SK-N-SH treated with all-trans-retinoic acid at 6 μM for 48 hours (cell line): ENCODE measurements around the gene FCN3.
A peak's percentile ranks its signal among the peaks of the same experiment; 100 is the strongest.

Experiments used
- ATAC-seq: fragments of 200-7000 bp; cut with Tn5 transposase; 3 replicates; pipeline ENCODE4 v1.9.1; 2020; ENCODE audit warnings: mild to moderate bottlenecking, moderate library complexity
- CREB5 ChIP-seq: fragments of 250-450 bp; sonication (Bioruptor Pico); IDR thresholded peaks from 2 replicates; pipeline ENCODE4 v1.5.1; 2020; ENCODE audit warnings: low read depth, mild to moderate bottlenecking, moderate library complexity
- CSDC2 ChIP-seq: fragments of 250-450 bp; sonication (Bioruptor Pico); IDR thresholded peaks from 2 replicates; pipeline ENCODE4 v1.5.0; 2020; ENCODE audit warnings: mild to moderate bottlenecking, moderate library complexity
- ESRRG ChIP-seq: fragments of 250-450 bp; sonication (Bioruptor Pico); IDR thresholded peaks from 2 replicates; pipeline ENCODE4 v1.6.1; 2021; ENCODE audit warnings: mild to moderate bottlenecking
- GLIS3 ChIP-seq: fragments of 250-450 bp; sonication (Bioruptor Pico); IDR thresholded peaks from 2 replicates; pipeline ENCODE4 v1.5.0; 2020; ENCODE audit warnings: mild to moderate bottlenecking, moderate library complexity
- ISL1 ChIP-seq: fragments of 250-450 bp; sonication (Bioruptor Pico); IDR thresholded peaks from 2 replicates; pipeline ENCODE4 v2.1.2; 2022; ENCODE audit warnings: mild to moderate bottlenecking, moderate library complexity
- OSR1 ChIP-seq: fragments of 250-450 bp; sonication (Bioruptor Pico); IDR thresholded peaks from 2 replicates; pipeline ENCODE4 v1.8.0; 2022; ENCODE audit warnings: moderate library complexity, mild to moderate bottlenecking, inconsistent platforms
- POU6F1 ChIP-seq: fragments of 250-450 bp; sonication (Bioruptor Pico); IDR thresholded peaks from 2 replicates; pipeline ENCODE4 v1.8.0; 2021; ENCODE audit warnings: low read depth, mild to moderate bottlenecking, moderate library complexity, borderline replicate concordance
- PPARA ChIP-seq: fragments of 250-450 bp; sonication (Bioruptor Pico); IDR thresholded peaks from 2 replicates; pipeline ENCODE4 v1.5.0; 2020; ENCODE audit warnings: mild to moderate bottlenecking, borderline replicate concordance
- RARB ChIP-seq: fragments of 250-450 bp; sonication (Bioruptor Pico); IDR thresholded peaks from 2 replicates; pipeline ENCODE4 v1.8.0; 2021; ENCODE audit warnings: mild to moderate bottlenecking, moderate library complexity
- SNAI2 ChIP-seq: fragments of 250-450 bp; sonication (Bioruptor Pico); IDR thresholded peaks from 2 replicates; pipeline ENCODE4 v1.5.0; 2020; ENCODE audit warnings: mild to moderate bottlenecking, moderate library complexity
- TCF4 ChIP-seq: fragments of 250-450 bp; sonication (Bioruptor Pico); IDR thresholded peaks from 2 replicates; pipeline ENCODE4 v1.8.0; 2021; ENCODE audit warnings: mild to moderate bottlenecking, moderate library complexity, borderline replicate concordance
- TOX ChIP-seq: fragments of 250-450 bp; sonication (Bioruptor Pico); IDR thresholded peaks from 2 replicates; pipeline ENCODE4 v1.8.0; 2021; ENCODE audit warnings: mild to moderate bottlenecking, moderate library complexity, borderline replicate concordance
- ZC3H10 ChIP-seq: fragments of 250-450 bp; sonication (Bioruptor Pico); IDR thresholded peaks from 2 replicates; pipeline ENCODE4 v1.5.1; 2021; ENCODE audit warnings: mild to moderate bottlenecking, moderate library complexity
- ZFP30 ChIP-seq: fragments of 450-650 bp; formaldehyde crosslinking; IDR thresholded peaks from 2 replicates; pipeline ENCODE4 v1.5.0; 2022; ENCODE audit warnings: mild to moderate bottlenecking, moderate library complexity
- ZNF565 ChIP-seq: fragments of 450-650 bp; formaldehyde crosslinking; conservative IDR thresholded peaks from 2 replicates; pipeline ENCODE4 v1.5.0; 2020; ENCODE audit warnings: low read depth, mild to moderate bottlenecking, moderate library complexity
- ZNF70 ChIP-seq: fragments of 450-650 bp; formaldehyde crosslinking; IDR thresholded peaks from 2 replicates; pipeline ENCODE4 v1.5.0; 2020; ENCODE audit warnings: mild to moderate bottlenecking, moderate library complexity
- ZNF8 ChIP-seq: fragments of 450-650 bp; formaldehyde crosslinking; IDR thresholded peaks from 2 replicates; pipeline ENCODE4 v1.5.0; 2020; ENCODE audit warnings: mild to moderate bottlenecking, moderate library complexity
- TF ChIP-seq, protein P1 (sequence below): fragments of 250-450 bp; sonication (Bioruptor Pico); IDR thresholded peaks from 2 replicates; pipeline ENCODE4 v1.5.1; 2021; ENCODE audit warnings: mild to moderate bottlenecking, moderate library complexity
- TF ChIP-seq, protein P2 (sequence below): fragments of 250-450 bp; sonication (Bioruptor Pico); IDR thresholded peaks from 2 replicates; pipeline ENCODE4 v1.8.0; 2020; ENCODE audit warnings: mild to moderate bottlenecking, moderate library complexity, borderline replicate concordance
- TF ChIP-seq, protein P3 (sequence below): fragments of 250-450 bp; sonication (Bioruptor Pico); IDR thresholded peaks from 2 replicates; pipeline ENCODE4 v1.5.0; 2020; ENCODE audit warnings: mild to moderate bottlenecking, moderate library complexity

FCN3 gene

GRCh38 chr1:27418326-27419185, 43.9 kb upstream of the FCN3 start:
- TF ChIP-seq PPARA (CRISPR knock-in tag) (no peak), TCF4 (CRISPR knock-in tag) (no peak), ESRRG (CRISPR knock-in tag) (no peak), POU6F1 (CRISPR knock-in tag) (no peak), CREB5 (CRISPR knock-in tag) (no peak), ZNF70 (CRISPR knock-in tag) (no peak)
- TF ChIP-seq, protein P1, sequence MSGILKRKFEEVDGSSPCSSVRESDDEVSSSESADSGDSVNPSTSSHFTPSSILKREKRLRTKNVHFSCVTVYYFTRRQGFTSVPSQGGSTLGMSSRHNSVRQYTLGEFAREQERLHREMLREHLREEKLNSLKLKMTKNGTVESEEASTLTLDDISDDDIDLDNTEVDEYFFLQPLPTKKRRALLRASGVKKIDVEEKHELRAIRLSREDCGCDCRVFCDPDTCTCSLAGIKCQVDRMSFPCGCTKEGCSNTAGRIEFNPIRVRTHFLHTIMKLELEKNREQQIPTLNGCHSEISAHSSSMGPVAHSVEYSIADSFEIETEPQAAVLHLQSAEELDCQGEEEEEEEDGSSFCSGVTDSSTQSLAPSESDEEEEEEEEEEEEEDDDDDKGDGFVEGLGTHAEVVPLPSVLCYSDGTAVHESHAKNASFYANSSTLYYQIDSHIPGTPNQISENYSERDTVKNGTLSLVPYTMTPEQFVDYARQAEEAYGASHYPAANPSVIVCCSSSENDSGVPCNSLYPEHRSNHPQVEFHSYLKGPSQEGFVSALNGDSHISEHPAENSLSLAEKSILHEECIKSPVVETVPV (CRISPR knock-in tag) = no peak
- ATAC-seq = peak; percentile 90

DNA sequence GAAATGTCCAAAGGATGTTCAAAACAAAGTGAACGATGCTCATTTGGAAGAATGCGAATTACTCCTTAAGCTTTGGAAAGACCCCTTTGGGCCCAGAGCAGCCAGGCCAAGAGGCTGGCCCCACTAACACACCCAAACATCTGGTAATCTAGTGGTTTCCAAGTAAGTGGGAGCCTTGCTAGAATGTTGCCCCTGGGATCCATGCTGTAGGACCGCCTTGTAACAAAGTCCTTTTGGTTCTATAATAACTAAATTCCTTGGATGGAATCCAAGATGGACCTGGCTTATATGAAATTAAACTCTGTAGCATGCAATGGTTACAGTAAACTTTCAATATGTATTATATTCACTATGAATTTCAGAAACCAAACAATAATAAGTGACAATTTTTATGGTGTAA, 43.1 kb upstream of the FCN3 start:
- no peak for ATAC-seq
- TF ChIP-seq OSR1 (CRISPR knock-in tag) (no peak), TOX (CRISPR knock-in tag) (no peak), RARB (CRISPR knock-in tag) (no peak), ZC3H10 (CRISPR knock-in tag) (no peak), ZNF565 (CRISPR knock-in tag) (no peak), PPARA (CRISPR knock-in tag) (no peak), ZFP30 (CRISPR knock-in tag) (no peak), GLIS3 (CRISPR knock-in tag) (no peak), ESRRG (CRISPR knock-in tag) (no peak), CREB5 (CRISPR knock-in tag) (no peak), SNAI2 (CRISPR knock-in tag) (no peak), ISL1 (CRISPR knock-in tag) (no peak), ZNF8 (no peak), CSDC2 (CRISPR knock-in tag) (no peak)
- TF ChIP-seq, protein P1 (CRISPR knock-in tag) = no peak
- TF ChIP-seq, protein P2, sequence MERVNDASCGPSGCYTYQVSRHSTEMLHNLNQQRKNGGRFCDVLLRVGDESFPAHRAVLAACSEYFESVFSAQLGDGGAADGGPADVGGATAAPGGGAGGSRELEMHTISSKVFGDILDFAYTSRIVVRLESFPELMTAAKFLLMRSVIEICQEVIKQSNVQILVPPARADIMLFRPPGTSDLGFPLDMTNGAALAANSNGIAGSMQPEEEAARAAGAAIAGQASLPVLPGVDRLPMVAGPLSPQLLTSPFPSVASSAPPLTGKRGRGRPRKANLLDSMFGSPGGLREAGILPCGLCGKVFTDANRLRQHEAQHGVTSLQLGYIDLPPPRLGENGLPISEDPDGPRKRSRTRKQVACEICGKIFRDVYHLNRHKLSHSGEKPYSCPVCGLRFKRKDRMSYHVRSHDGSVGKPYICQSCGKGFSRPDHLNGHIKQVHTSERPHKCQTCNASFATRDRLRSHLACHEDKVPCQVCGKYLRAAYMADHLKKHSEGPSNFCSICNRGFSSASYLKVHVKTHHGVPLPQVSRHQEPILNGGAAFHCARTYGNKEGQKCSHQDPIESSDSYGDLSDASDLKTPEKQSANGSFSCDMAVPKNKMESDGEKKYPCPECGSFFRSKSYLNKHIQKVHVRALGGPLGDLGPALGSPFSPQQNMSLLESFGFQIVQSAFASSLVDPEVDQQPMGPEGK (CRISPR knock-in tag) = no peak
- TF ChIP-seq, protein P3, sequence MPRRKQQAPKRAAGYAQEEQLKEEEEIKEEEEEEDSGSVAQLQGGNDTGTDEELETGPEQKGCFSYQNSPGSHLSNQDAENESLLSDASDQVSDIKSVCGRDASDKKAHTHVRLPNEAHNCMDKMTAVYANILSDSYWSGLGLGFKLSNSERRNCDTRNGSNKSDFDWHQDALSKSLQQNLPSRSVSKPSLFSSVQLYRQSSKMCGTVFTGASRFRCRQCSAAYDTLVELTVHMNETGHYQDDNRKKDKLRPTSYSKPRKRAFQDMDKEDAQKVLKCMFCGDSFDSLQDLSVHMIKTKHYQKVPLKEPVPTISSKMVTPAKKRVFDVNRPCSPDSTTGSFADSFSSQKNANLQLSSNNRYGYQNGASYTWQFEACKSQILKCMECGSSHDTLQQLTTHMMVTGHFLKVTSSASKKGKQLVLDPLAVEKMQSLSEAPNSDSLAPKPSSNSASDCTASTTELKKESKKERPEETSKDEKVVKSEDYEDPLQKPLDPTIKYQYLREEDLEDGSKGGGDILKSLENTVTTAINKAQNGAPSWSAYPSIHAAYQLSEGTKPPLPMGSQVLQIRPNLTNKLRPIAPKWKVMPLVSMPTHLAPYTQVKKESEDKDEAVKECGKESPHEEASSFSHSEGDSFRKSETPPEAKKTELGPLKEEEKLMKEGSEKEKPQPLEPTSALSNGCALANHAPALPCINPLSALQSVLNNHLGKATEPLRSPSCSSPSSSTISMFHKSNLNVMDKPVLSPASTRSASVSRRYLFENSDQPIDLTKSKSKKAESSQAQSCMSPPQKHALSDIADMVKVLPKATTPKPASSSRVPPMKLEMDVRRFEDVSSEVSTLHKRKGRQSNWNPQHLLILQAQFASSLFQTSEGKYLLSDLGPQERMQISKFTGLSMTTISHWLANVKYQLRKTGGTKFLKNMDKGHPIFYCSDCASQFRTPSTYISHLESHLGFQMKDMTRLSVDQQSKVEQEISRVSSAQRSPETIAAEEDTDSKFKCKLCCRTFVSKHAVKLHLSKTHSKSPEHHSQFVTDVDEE (CRISPR knock-in tag) = no peak
